Kidney epithelial cell (primary cell): Measurements from ENCODE around the gene SDK2. TPM values are rescaled to one million over a fixed set of nuclear protein-coding genes. Genes with fewer than 3 reads are reported as not detected.

Source experiments
- DNase-seq: peaks from one replicate; pipeline ENCODE4 v3.0.0-alpha.2; 2010; ENCODE audit warnings: low read depth
- H3K27me3 ChIP-seq: 2 replicates; pipeline ENCODE4 v1.6.0; 2011; ENCODE audit warnings: low read length; ENCODE audit not compliant: control insufficient read depth, insufficient read depth
- H3K36me3 ChIP-seq: 2 replicates; pipeline ENCODE4 v1.5.1; 2011; ENCODE audit warnings: low read length; ENCODE audit not compliant: control insufficient read depth, insufficient read depth
- H3K4me3 ChIP-seq: 2 replicates; pipeline ENCODE4 v1.5.1; 2011; ENCODE audit warnings: low read depth, mild to moderate bottlenecking, control low read depth, low read length
- total RNA-seq: library from RNA; depleted of rRNA; stranded (reverse); fragments of >200 nt; gene quantifications from 2 replicates; pipeline ENCODE4 v1.2.3, GENCODE V29; 2015
- TF ChIP-seq, protein P1 (sequence below): IDR thresholded peaks from 2 replicates; pipeline ENCODE4 v1.5.1; 2011; ENCODE audit warnings: mild to moderate bottlenecking, moderate library complexity, low read length, control low read depth, inconsistent platforms; ENCODE audit not compliant: insufficient read depth, poor library complexity, severe bottlenecking

SDK2 gene
- total RNA-seq, 1 donor from 2014 or later: 1.2 TPM

DNA sequence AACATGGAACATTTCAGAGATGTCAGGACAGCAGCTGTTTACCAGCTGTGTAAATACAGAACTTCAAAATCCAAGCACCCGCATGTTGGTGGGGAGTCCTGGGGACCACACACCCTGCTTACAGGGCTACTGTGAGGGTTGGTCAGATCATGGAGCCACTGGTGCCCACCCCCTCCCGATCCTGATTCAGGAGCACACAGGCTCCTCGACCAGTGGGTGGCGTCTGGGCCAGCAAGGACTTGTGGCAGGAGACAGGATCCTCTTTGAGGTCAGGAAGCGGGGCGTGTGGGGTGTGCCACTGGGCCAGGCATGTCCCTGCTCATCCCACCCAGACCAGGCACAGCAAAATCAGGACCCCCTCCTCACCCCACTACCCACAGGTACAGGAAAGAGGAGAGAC is 83.6 kb downstream of the SDK2 start:
- peaks cover 2% of the 10 kb centered on the region for H3K27me3 ChIP-seq
- no peaks in the 10 kb centered on the region for H3K36me3 ChIP-seq
- DNase-seq: no peak
- H3K4me3 ChIP-seq: no peak overlapping the region
- TF ChIP-seq, protein P1, sequence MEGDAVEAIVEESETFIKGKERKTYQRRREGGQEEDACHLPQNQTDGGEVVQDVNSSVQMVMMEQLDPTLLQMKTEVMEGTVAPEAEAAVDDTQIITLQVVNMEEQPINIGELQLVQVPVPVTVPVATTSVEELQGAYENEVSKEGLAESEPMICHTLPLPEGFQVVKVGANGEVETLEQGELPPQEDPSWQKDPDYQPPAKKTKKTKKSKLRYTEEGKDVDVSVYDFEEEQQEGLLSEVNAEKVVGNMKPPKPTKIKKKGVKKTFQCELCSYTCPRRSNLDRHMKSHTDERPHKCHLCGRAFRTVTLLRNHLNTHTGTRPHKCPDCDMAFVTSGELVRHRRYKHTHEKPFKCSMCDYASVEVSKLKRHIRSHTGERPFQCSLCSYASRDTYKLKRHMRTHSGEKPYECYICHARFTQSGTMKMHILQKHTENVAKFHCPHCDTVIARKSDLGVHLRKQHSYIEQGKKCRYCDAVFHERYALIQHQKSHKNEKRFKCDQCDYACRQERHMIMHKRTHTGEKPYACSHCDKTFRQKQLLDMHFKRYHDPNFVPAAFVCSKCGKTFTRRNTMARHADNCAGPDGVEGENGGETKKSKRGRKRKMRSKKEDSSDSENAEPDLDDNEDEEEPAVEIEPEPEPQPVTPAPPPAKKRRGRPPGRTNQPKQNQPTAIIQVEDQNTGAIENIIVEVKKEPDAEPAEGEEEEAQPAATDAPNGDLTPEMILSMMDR: no peak

DNA sequence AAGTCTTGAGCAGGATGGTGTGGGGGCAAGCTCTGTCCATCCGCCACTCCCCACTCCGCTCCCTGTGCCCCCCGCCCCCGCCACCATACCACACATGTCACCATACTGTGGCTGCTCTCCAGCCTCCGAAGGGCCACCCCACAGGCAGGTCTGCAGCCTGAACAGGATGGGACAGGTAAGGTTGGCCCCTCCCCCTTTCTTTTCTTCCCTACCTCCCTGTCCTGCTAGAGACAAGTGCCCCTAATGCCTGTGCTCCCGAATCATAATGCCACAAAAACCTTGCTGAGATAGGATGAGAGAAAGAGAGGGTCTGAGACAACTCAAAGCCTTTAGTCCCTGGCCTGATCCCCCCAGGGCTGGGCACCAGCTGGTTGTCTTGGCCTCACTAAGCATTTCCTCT is 84.7 kb downstream of the SDK2 start:
- H3K4me3 ChIP-seq: no peak overlapping the region
- TF ChIP-seq, protein P1: no peak
- H3K27me3 ChIP-seq: peaks cover 4% of the 10 kb centered on the region
- no peaks in the 10 kb centered on the region for H3K36me3 ChIP-seq
- DNase-seq: no peak

DNA sequence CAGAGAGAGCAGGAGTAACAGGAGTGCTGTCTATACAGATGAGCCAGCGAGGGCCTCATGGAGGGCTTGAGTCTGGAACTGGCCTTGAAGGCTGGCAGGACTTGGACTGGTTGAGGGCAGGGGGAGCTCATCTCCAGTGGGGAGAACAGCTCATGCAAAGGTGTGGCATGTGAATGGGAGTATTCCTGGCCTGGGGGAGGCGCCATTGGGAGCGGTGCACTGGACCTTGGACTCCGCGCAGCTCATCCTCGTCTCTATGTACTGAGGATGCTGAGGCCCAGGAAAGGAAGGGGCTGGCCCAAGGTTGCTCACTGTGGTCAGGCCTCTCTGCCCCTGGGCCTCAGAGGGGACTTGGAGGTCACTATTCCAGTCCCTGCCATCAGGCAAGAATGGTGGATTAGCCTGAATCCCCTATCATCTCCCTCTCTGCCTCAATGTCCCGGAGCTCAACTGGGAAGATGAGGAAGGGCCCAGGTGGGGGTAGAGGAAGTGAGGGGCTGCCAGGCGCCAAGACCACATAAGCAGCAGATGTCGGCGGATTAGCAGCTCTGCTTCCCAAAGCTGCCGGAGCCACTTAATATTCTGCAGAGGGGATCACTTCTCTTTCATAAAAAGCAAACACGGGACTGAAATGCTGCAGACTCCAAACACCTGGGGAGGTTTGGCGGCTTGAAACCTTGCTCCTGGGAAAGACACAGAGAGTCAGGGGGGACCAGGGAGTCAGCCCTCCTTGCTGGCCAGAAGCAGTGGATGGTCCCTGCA is 88.9 kb downstream of the SDK2 start:
- Histone ChIP-seq H3K27me3 (peaks cover 4% of the 10 kb centered on the region), H3K4me3 (no peak overlapping the region), H3K36me3 (no peaks in the 10 kb centered on the region)
- TF ChIP-seq, protein P1: no peak
- no peak for DNase-seq

DNA sequence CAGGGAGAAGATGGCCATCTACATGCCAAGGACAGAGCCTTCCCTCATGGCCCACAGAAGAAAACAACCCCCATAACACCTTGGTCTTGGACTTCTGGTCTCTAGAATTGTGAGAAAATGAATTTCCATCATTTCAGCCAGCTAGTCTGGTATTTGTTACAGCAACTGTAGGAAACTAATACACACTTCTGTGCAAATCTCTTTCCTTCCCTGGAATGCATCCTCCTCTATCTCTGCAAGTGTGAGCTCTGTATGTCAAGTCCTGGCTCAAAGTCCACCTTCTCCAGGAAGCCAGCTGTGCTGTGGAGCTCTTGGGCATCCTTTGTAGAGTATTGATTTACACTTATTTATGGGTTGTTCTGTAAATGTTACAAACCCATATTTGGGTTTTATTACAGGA is 89.7 kb downstream of the SDK2 start:
- TF ChIP-seq, protein P1: no peak

DNA sequence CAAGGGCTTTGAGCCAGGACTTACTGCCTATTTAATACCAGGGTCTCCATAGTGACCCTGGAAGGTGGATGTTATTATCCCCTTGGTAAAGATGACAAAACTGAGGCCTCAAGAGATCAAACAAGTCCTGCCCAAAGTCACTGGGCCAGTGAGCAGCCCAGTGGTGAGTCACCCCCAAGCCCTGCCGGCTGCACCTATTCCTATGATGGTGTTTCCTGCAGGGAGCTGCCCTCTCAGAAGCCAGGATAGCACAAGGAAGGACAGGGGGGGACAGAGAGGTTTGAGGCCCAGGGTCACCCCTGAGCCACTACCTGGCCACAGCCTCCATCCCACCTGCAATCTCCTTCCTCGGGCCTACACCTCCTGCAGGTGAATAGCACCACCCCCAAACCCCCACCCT is 90.9 kb downstream of the SDK2 start:
- Histone ChIP-seq H3K36me3 (no peaks in the 10 kb centered on the region), H3K27me3 (peaks cover 7% of the 10 kb centered on the region), H3K4me3 (no peak overlapping the region)
- DNase-seq: no peak
- TF ChIP-seq, protein P1: no peak

More for the DNA sequence above, 89.7 kb downstream of the SDK2 start:
- Histone ChIP-seq H3K36me3 (no peaks in the 10 kb centered on the region), H3K4me3 (no peak overlapping the region), H3K27me3 (peaks cover 7% of the 10 kb centered on the region)
- no peak for DNase-seq
